ENCODE data around the gene OR2T10.
"Not testable (repeated sequence)": the region's sequence is repeated elsewhere in the genome, so short reads cannot be mapped to it uniquely, and the experiment has no call there.

Gene OR2T10

GRCh38 chr1:248597589-248597988 is at the start of gene OR2T10:
Gene OR2T10, minus strand, starts transcription at chr1:248597700. Its CDS starts 3,932 bp downstream, at chr1:248593768.
- no peak for DNase-seq

- DNase-seq = not testable (repeated sequence)
Measured at GRCh38 chr1:248645178-248645577, 47.7 kb upstream of the OR2T10 start, which contains the start of gene OR2T35. Gene OR2T35, minus strand, starts transcription at chr1:248645278. Its CDS starts 6,020 bp downstream, at chr1:248639258.

- not testable (repeated sequence) for DNase-seq
Measured at GRCh38 chr1:248642971-248643651, 45.6 kb upstream of the OR2T10 start.

- DNase-seq = not testable (repeated sequence)
Measured at GRCh38 chr1:248641583-248641982, 44.1 kb upstream of the OR2T10 start.

GRCh38 chr1:248640906-248641305 is 43.4 kb upstream of the OR2T10 start:
- not testable (repeated sequence) for DNase-seq

- not testable (repeated sequence) for DNase-seq
Measured at GRCh38 chr1:248639652-248640051, 42.2 kb upstream of the OR2T10 start.

GRCh38 chr1:248636612-248637011 is 39.1 kb upstream of the OR2T10 start:
- not testable (repeated sequence) for DNase-seq

GRCh38 chr1:248634991-248635390 is 37.5 kb upstream of the OR2T10 start, which contains the start of gene OR2T11:
Gene OR2T11, minus strand, starts transcription at chr1:248635091. Its CDS starts 7,963 bp downstream, at chr1:248627128.
- DNase-seq = not testable (repeated sequence)

- DNase-seq = no peak
Measured at GRCh38 chr1:248631354-248632008, 34.0 kb upstream of the OR2T10 start.

- no peak for DNase-seq
Measured at GRCh38 chr1:248630551-248630950, 33.1 kb upstream of the OR2T10 start.

GRCh38 chr1:248627971-248628844 is 30.7 kb upstream of the OR2T10 start:
- no peak for DNase-seq

- DNase-seq = no peak
Measured at GRCh38 chr1:248625971-248626370, 28.5 kb upstream of the OR2T10 start.

- no peak for DNase-seq
Measured at GRCh38 chr1:248625166-248625565, 27.7 kb upstream of the OR2T10 start.

GRCh38 chr1:248622570-248623001 is 25.1 kb upstream of the OR2T10 start:
- DNase-seq = peak; percentile 42

GRCh38 chr1:248621770-248622169 is 24.3 kb upstream of the OR2T10 start:
- DNase-seq = no peak

GRCh38 chr1:248618878-248619277 is 21.4 kb upstream of the OR2T10 start:
- peak; percentile 12 for DNase-seq

GRCh38 chr1:248618119-248618518 is 20.6 kb upstream of the OR2T10 start:
- DNase-seq = no peak

GRCh38 chr1:248613742-248614141 is 16.2 kb upstream of the OR2T10 start:
- no peak for DNase-seq

- no peak for DNase-seq
Measured at GRCh38 chr1:248611883-248612414, 14.4 kb upstream of the OR2T10 start.

GRCh38 chr1:248610301-248610700 is 12.8 kb upstream of the OR2T10 start:
- DNase-seq = no peak

GRCh38 chr1:248599396-248599795 is 1.9 kb upstream of the OR2T10 start:
- no peak for DNase-seq

GRCh38 chr1:248596615-248597014 is 885 bp downstream of the OR2T10 start:
- no peak for DNase-seq

GRCh38 chr1:248593226-248593625 is 4.3 kb downstream of the OR2T10 start:
- no peak for DNase-seq

All from NCI-H774 (cell line).